ENCODE data around the gene PCSK9. TPM values are rescaled to one million over a fixed set of nuclear protein-coding genes. Genes with fewer than 3 reads are reported as not detected.
A peak's percentile ranks its signal among the peaks of the same experiment; 100 is the strongest.

The PCSK9 gene
- total and polyA plus RNA-seq, 9 of the 15 experiments (the other 6 are each of a cell fraction or from before 2014, with no cell fraction given) = 3.2 to 58.6 (median 24.7) TPM

DNA sequence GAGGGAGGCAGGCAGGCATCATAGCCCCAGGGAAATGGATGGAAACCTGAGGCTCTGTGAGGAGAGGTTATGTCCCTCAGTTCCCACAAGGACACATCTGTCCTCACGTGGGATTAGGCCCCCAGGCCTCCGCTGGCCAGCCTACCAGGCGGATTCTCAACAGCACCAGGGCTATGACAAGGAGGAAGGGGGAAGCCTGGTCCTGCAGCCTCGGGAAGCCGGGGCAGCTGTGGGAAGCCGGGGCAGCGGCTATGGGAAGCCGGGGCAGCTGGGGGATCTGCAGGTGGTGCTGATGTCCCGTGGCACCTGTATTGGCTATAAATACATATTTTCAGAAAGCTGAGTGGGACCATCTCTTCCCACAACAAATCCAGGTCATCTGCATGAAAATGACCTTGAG lies 21.0 kb upstream of the PCSK9 start:
- ATAC-seq (no peak), FAIRE-seq (no peak), DNase-seq (ENCODE audit: extremely low read depth in 1 of 4, low spot score in 3 of 4) (no peak)
- TF ChIP-seq KLF1 (tag; IDR thresholded peaks at IDR 0.05) (no peak), POLR2H (tag; IDR thresholded peaks at IDR 0.05; ENCODE audit: low read depth) (no peak), NFXL1 (CRISPR knock-in tag; IDR thresholded peaks at IDR 0.05) (no peak), ZNF124 (CRISPR knock-in tag; IDR thresholded peaks at IDR 0.05) (no peak), NCOR1 (IDR thresholded peaks at IDR 0.05) (no peak), HCFC1 (IDR thresholded peaks at IDR 0.05; ENCODE audit: low read depth, low read length) (no peak), BRCA1 (IDR thresholded peaks at IDR 0.05) (no peak), BRCA1 (CRISPR knock-in tag; IDR thresholded peaks at IDR 0.05) (no peak), ZNF668 (CRISPR knock-in tag; IDR thresholded peaks at IDR 0.05) (no peak), CHCHD3 (CRISPR knock-in tag; IDR thresholded peaks at IDR 0.05) (no peak), EZH2 (IDR thresholded peaks at IDR 0.05; ENCODE audit: borderline replicate concordance, low read depth, low read length) (no peak)
- TF ChIP-seq, protein P1, sequence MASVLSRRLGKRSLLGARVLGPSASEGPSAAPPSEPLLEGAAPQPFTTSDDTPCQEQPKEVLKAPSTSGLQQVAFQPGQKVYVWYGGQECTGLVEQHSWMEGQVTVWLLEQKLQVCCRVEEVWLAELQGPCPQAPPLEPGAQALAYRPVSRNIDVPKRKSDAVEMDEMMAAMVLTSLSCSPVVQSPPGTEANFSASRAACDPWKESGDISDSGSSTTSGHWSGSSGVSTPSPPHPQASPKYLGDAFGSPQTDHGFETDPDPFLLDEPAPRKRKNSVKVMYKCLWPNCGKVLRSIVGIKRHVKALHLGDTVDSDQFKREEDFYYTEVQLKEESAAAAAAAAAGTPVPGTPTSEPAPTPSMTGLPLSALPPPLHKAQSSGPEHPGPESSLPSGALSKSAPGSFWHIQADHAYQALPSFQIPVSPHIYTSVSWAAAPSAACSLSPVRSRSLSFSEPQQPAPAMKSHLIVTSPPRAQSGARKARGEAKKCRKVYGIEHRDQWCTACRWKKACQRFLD (CRISPR knock-in tag; IDR thresholded peaks at IDR 0.05) = no peak
- TF ChIP-seq, protein P2, sequence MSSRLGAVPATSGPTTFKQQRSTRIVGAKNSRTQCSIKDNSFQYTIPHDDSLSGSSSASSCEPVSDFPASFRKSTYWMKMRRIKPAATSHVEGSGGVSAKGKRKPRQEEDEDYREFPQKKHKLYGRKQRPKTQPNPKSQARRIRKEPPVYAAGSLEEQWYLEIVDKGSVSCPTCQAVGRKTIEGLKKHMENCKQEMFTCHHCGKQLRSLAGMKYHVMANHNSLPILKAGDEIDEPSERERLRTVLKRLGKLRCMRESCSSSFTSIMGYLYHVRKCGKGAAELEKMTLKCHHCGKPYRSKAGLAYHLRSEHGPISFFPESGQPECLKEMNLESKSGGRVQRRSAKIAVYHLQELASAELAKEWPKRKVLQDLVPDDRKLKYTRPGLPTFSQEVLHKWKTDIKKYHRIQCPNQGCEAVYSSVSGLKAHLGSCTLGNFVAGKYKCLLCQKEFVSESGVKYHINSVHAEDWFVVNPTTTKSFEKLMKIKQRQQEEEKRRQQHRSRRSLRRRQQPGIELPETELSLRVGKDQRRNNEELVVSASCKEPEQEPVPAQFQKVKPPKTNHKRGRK (tag; IDR thresholded peaks at IDR 0.05) = no peak
- TF ChIP-seq, protein P3, sequence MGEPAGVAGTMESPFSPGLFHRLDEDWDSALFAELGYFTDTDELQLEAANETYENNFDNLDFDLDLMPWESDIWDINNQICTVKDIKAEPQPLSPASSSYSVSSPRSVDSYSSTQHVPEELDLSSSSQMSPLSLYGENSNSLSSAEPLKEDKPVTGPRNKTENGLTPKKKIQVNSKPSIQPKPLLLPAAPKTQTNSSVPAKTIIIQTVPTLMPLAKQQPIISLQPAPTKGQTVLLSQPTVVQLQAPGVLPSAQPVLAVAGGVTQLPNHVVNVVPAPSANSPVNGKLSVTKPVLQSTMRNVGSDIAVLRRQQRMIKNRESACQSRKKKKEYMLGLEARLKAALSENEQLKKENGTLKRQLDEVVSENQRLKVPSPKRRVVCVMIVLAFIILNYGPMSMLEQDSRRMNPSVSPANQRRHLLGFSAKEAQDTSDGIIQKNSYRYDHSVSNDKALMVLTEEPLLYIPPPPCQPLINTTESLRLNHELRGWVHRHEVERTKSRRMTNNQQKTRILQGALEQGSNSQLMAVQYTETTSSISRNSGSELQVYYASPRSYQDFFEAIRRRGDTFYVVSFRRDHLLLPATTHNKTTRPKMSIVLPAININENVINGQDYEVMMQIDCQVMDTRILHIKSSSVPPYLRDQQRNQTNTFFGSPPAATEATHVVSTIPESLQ (CRISPR knock-in tag; IDR thresholded peaks at IDR 0.05) = no peak
- TF ChIP-seq, protein P4, sequence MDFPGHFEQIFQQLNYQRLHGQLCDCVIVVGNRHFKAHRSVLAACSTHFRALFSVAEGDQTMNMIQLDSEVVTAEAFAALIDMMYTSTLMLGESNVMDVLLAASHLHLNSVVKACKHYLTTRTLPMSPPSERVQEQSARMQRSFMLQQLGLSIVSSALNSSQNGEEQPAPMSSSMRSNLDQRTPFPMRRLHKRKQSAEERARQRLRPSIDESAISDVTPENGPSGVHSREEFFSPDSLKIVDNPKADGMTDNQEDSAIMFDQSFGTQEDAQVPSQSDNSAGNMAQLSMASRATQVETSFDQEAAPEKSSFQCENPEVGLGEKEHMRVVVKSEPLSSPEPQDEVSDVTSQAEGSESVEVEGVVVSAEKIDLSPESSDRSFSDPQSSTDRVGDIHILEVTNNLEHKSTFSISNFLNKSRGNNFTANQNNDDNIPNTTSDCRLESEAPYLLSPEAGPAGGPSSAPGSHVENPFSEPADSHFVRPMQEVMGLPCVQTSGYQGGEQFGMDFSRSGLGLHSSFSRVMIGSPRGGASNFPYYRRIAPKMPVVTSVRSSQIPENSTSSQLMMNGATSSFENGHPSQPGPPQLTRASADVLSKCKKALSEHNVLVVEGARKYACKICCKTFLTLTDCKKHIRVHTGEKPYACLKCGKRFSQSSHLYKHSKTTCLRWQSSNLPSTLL (IDR thresholded peaks at IDR 0.05) = no peak
- TF ChIP-seq, protein P5, sequence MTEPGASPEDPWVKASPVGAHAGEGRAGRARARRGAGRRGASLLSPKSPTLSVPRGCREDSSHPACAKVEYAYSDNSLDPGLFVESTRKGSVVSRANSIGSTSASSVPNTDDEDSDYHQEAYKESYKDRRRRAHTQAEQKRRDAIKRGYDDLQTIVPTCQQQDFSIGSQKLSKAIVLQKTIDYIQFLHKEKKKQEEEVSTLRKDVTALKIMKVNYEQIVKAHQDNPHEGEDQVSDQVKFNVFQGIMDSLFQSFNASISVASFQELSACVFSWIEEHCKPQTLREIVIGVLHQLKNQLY (CRISPR knock-in tag; conservative IDR thresholded peaks at IDR 0.05) = no peak
- no peaks in the 10 kb centered on the region for H3K79me2 ChIP-seq (ENCODE audit: control insufficient read depth, insufficient read depth, low read length)
- H3K4me3 ChIP-seq = no peak overlapping the region
- no peaks in the 10 kb centered on the region for H3K9me3 ChIP-seq (replicated peaks; ENCODE audit: control insufficient read depth, insufficient read depth, low read depth, low read length)
- in situ Hi-C loops (cut with MboI) = no loop called here
- H3K4me1 ChIP-seq (replicated peaks in 1 of 2; ENCODE audit: control insufficient read depth in 2 of 2, insufficient read depth in 2 of 2, low read length in 2 of 2) = peaks cover 3 to 11% of the 10 kb centered on the region in 2 experiments; a peak in 4 of 5 replicates
- no peaks in the 10 kb centered on the region for H3K9me1 ChIP-seq (ENCODE audit: control insufficient read depth, insufficient read depth, low read length)
- H3K27ac ChIP-seq (ENCODE audit: extremely low read depth, low read depth, low read length) = no peak overlapping the region
- no TSS peak for BruUV-seq (replicated peaks)
- H3K36me3 ChIP-seq (ENCODE audit: control insufficient read depth, insufficient read depth, low read length) = no peaks in the 10 kb centered on the region; the same call in 2 of the 3 replicates
- H3K9ac ChIP-seq (ENCODE audit: insufficient read depth in 1 of 2, low read depth in 2 of 2, low read length in 2 of 2) = peak overlapping the region in 1 of 2 experiments; percentile 55; a peak in 1 of 4 replicates
- no peak overlapping the region for H3K4me2 ChIP-seq (ENCODE audit: insufficient read depth, low read length)
- peaks cover 18 to 39% of the 10 kb centered on the region in 2 experiments; a peak in 4 of 5 replicates for H3K27me3 ChIP-seq (ENCODE audit: control insufficient read depth in 2 of 2, insufficient read depth in 2 of 2, low read length in 2 of 2)
- ChIA-PET POLR2A (no interaction called here), CTCF (ENCODE audit: low intra/inter-chr PET ratio) (interaction anchor here (0.6 kb wide), 1 partner anchor 31 kb away, joined by 3 read pairs; no protein-coding TSS in a partner anchor)
- intact Hi-C loops (cut with micrococcal nuclease) = no loop called here
- 40% methylated on average over 5 of the region's 9 CpGs for WGBS (ENCODE audit: insufficient coverage, low coverage, missing lambda C conversion rate)
- no peak overlapping the region for H2AFZ ChIP-seq (ENCODE audit: low read depth, low read length)
- no peaks in the 10 kb centered on the region for H4K20me1 ChIP-seq (replicated peaks; ENCODE audit: control insufficient read depth, insufficient read depth, low read length)
